Panc1 (cell line): ENCODE measurements around the gene LRRC3. TPM values are rescaled to one million over a fixed set of nuclear protein-coding genes. Genes with fewer than 3 reads are reported as not detected.
A peak's percentile ranks its signal among the peaks of the same experiment; 100 is the strongest.

Experiments
- ATAC-seq: fragments of 200-7000 bp; cut with Tn5 transposase; 2 replicates; pipeline ENCODE4 v1.9.1; 2020; ENCODE audit warnings: mild to moderate bottlenecking, moderate library complexity
- BruUV-seq: library from RNA; stranded (reverse); fragments of 400-500 nt; replicated peaks from 2 replicates; lab custom pipeline; 2021; lab: Mats Ljungman, UMichigan
- CTCF ChIA-PET: fragments of 300-600 bp; sonication (Branson Sonifier 250); formaldehyde crosslinking; loops from one replicate; lab custom pipeline; 2022; ENCODE audit warnings: antibody characterized with exemption; lab: Charles Lee
- POLR2A ChIA-PET: fragments of 300-600 bp; sonication (Branson Sonifier 250); formaldehyde crosslinking; loops from one replicate; lab custom pipeline; 2022; ENCODE audit warnings: antibody characterized with exemption; lab: Charles Lee
- DNase-seq: peaks from one replicate; pipeline ENCODE4 v3.0.0-alpha.2; 2010; ENCODE audit warnings: low read depth, low spot score
- H3K27ac ChIP-seq: 2 replicates; pipeline ENCODE4 v1.5.1; 2011; ENCODE audit warnings: mild to moderate bottlenecking, low read length, inconsistent platforms
- H3K27me3 ChIP-seq: fragments of 200-500 bp; sonication (Bioruptor generic); 2 replicates; pipeline ENCODE4 v1.6.0; 2014; ENCODE audit warnings: low read length, inconsistent platforms; ENCODE audit not compliant: control insufficient read depth, insufficient read depth
- H3K36me3 ChIP-seq: fragments of 200-500 bp; sonication (Bioruptor generic); 2 replicates; pipeline ENCODE4 v1.5.1; 2014; ENCODE audit warnings: inconsistent platforms, mild to moderate bottlenecking, low read length, moderate library complexity; ENCODE audit not compliant: control insufficient read depth, insufficient read depth
- H3K4me1 ChIP-seq: 2 replicates; pipeline ENCODE4 v1.5.1; 2011; ENCODE audit warnings: inconsistent platforms, mild to moderate bottlenecking, low read length, moderate library complexity; ENCODE audit not compliant: control insufficient read depth, insufficient read depth
- H3K4me3 ChIP-seq, 2 experiments: 2 replicates each; pipeline ENCODE4 v1.5.1; 2011 to 2012; ENCODE audit warnings: low read depth in 2 of 2, low read length in 2 of 2, mild to moderate bottlenecking in 2 of 2, inconsistent platforms in 1 of 2, moderate library complexity in 1 of 2
- H3K9me3 ChIP-seq: fragments of 200-500 bp; sonication (Bioruptor generic); 2 replicates; pipeline ENCODE4 v1.5.1; 2014; ENCODE audit warnings: low read depth, mild to moderate bottlenecking, inconsistent platforms, low read length, moderate library complexity; ENCODE audit not compliant: control insufficient read depth, insufficient read depth
- CTCF ChIP-seq: fragments of 450-650 bp; IDR thresholded peaks from 2 replicates; pipeline ENCODE4 v1.5.1; 2017; ENCODE audit warnings: mild to moderate bottlenecking
- POLR2AphosphoS5 ChIP-seq: IDR thresholded peaks from 2 replicates; pipeline ENCODE4 v1.6.1; 2012; ENCODE audit warnings: mild to moderate bottlenecking, low read depth, low read length, moderate library complexity
- REST ChIP-seq, 2 experiments: IDR thresholded peaks; 2 replicates each; pipeline ENCODE4 v1.6.1; 2011 to 2012; ENCODE audit warnings: low read depth in 2 of 2, control low read depth in 1 of 2, low read length in 1 of 2, mild to moderate bottlenecking in 1 of 2, moderate library complexity in 1 of 2; ENCODE audit not compliant: insufficient read depth in 1 of 2
- SIN3A ChIP-seq: IDR thresholded peaks from 2 replicates; pipeline ENCODE4 v1.6.1; 2012; ENCODE audit warnings: low read depth, mild to moderate bottlenecking, low read length, moderate library complexity, borderline replicate concordance; ENCODE audit not compliant: insufficient read depth
- TCF7L2 ChIP-seq: IDR thresholded peaks from 2 replicates; pipeline ENCODE4 v1.6.1; 2011; ENCODE audit warnings: mild to moderate bottlenecking, low read depth, low read length, inconsistent platforms
- in situ Hi-C: cut with HindIII; loops from 2 replicates; pipeline ENCODE4 v1.10.0; 2016; ENCODE audit warnings: low sequenced_read_pairs, low pct_unique_long_range_greater_than_20kb
- intact Hi-C: fragments of 100-400 bp; cut with micrococcal nuclease; formaldehyde crosslinking; loops from one replicate; pipeline ENCODE4 v1.10.0; 2022; ENCODE audit not compliant: unreplicated experiment
- total RNA-seq: library from RNA; stranded (reverse); gene quantifications from one replicate; pipeline ENCODE4 v1.2.1, GENCODE V29; 2021; ENCODE audit not compliant: unreplicated experiment

The LRRC3 gene
- total RNA-seq, 1 experiment from 2014 or later = 3.3 TPM

GRCh38 chr21:44455524-44456213 is 359 bp downstream of the LRRC3 start:
- H3K27ac ChIP-seq = 0 out of 2 replicates have a peak overlapping the region, but pooled peaks have one; percentile 29
- intact Hi-C loops (no loop called here), in situ Hi-C loops (no loop called here)
- no peaks in the 10 kb centered on the region for H3K9me3 ChIP-seq
- no peaks in the 10 kb centered on the region for H3K4me1 ChIP-seq
- no TSS peak for BruUV-seq
- ChIA-PET CTCF (interaction anchor here (0.6 kb wide), 1 partner anchor 104 kb away, joined by 5 read pairs; no protein-coding TSS in a partner anchor), POLR2A (no interaction called here)
- peak overlapping the region; percentile 54 to 61 for H3K4me3 ChIP-seq
- DNase-seq (no peak), ATAC-seq (peak; percentile 79)
- TF ChIP-seq CTCF = peak; percentile 82
- TF ChIP-seq POLR2AphosphoS5 = no peak
- H3K27me3 ChIP-seq = no peaks in the 10 kb centered on the region; the same call in 1 of the 2 replicates
- H3K36me3 ChIP-seq = no peaks in the 10 kb centered on the region

- Histone ChIP-seq H3K27ac (no peak overlapping the region), H3K36me3 (no peaks in the 10 kb centered on the region), H3K27me3 (no peaks in the 10 kb centered on the region; the same call in 1 of the 2 replicates), H3K9me3 (no peaks in the 10 kb centered on the region), H3K4me3 (peak overlapping the region; percentile 54 to 61), H3K4me1 (no peaks in the 10 kb centered on the region)
- TF ChIP-seq POLR2AphosphoS5 (no peak), TCF7L2 (no peak), REST (IDR thresholded peaks at IDR 0.05; ENCODE audit: insufficient read depth in 1 of 2, low read depth in 2 of 2, low read length in 1 of 2) (no peak), CTCF (peak; percentile 43; the same call in 1 of the 2 replicates), SIN3A (no peak)
- intact Hi-C loops = no loop called here
- in situ Hi-C loops = no loop called here
- ChIA-PET CTCF (no interaction called here), POLR2A (no interaction called here)
- ATAC-seq (peak; percentile 29), DNase-seq (no peak)
- no TSS peak for BruUV-seq
Observed at GRCh38 chr21:44456214-44456914, 1.1 kb downstream of the LRRC3 start.
